Measurements from ENCODE around the gene GMPPA.
A peak's percentile ranks its signal among the peaks of the same experiment; 100 is the strongest.

Gene GMPPA

GRCh38 chr2:219540784-219541504 is 42.3 kb downstream of the GMPPA start:
- no peak overlapping the region for H3K27ac Mint-ChIP-seq
- H3K4me3 Mint-ChIP-seq, result no peak overlapping the region
- H3K27me3 Mint-ChIP-seq, result peaks cover 12% of the 10 kb centered on the region

GRCh38 chr2:219541611-219542180 is 43.0 kb downstream of the GMPPA start:
- peak overlapping the region; percentile 90 for H3K4me3 Mint-ChIP-seq
- peaks cover 26% of the 10 kb centered on the region for H3K4me1 Mint-ChIP-seq (ENCODE audit: low read depth)
- H3K27me3 Mint-ChIP-seq, result peaks cover 18% of the 10 kb centered on the region
- peaks cover 8% of the 10 kb centered on the region for H3K36me3 Mint-ChIP-seq (ENCODE audit: low read depth)
- no peak overlapping the region for H3K27ac Mint-ChIP-seq
- H3K9me3 Mint-ChIP-seq, result no peaks in the 10 kb centered on the region

More at GRCh38 chr2:219540784-219541504, 42.3 kb downstream of the GMPPA start:
- Mint-ChIP-seq H3K4me1 (ENCODE audit: low read depth) (peaks cover 26% of the 10 kb centered on the region), H3K9me3 (no peaks in the 10 kb centered on the region), H3K36me3 (ENCODE audit: low read depth) (peaks cover 8% of the 10 kb centered on the region)

DNA sequence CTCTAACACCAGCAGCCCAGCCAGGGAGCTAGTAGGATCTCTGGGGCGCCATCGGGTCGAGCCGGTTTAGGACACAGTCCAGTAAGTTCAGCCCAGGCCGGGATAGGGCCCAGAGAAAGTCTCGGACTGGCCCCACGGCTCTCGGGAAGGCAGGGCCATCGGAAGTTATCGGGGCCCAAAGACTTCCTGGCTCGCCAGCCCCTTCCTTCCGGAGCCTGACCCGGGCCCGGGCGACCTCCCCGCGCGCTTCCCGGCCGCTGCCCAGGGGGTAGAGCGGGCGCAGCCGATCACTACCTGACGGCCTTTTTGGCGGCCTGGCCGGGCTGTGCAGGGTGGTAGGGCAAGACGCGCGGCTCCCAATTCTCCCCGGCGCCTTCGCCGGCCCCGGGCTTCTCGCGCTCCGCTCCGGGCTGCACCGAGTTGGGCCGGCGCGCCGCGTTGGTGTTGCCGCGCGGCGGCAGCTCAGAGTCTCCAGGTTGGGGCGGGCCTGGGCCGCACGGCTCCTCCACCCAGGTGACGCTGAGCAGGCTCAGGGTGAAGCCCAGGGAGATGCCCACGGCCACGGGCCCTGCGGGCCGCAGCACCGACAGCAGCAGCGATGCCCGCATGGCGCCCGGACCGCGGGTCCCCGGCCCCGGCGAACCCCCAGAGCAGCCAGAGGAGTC is 44.4 kb downstream of the GMPPA start:
- Mint-ChIP-seq H3K4me1 (ENCODE audit: low read depth) (peaks cover 26% of the 10 kb centered on the region), H3K36me3 (ENCODE audit: low read depth) (peaks cover 8% of the 10 kb centered on the region), H3K9me3 (no peaks in the 10 kb centered on the region), H3K27ac (no peak overlapping the region), H3K4me3 (peak overlapping the region; percentile 90), H3K27me3 (peaks cover 22% of the 10 kb centered on the region)

DNA sequence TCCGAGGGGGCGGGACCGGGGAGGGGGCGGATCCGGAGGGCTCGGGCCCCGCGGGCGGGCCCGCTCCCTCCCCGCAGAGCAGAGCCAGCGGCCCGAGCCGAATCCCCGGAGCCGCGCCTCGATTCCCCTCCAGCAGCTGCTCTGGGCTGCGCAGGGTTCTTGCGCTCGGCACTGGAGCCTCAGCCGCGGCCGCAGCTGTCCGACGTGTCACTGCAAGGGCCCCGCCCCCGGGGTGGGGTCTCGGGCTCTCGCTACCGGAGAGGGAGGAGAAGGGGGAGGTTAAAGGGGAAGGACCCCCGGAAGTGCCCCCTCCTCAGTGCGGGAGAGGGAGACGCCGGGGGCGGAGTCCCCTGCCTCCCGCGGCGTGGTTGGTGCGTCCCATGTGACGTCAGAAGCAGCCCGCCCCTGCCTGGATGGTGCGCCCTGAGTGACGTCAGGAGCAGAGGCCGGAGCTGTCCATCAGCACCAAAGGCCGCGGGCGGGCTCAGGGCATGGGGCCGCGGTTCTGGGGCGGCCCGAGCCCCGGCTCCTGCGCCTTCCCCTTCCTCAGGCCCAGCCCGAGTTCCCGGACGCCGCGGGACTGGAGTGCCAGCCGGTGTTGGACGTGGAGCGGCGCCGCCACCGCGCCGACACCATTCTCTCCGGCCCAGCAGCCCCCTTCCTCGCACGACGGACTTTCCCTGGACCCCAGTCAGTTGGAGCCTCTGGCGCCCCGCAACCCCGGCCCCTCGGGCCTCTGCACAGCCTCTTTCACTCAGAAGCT is 45.1 kb downstream of the GMPPA start, which contains the start of the genes CHPF and TMEM198:
Gene CHPF (minus strand): TSS at position 214 of the 763 bp plus-strand sequence. CDS start 271 bp downstream, outside the sequence.
Gene TMEM198 (plus strand): TSS at position 433 of the 763 bp plus-strand sequence. CDS start 700 bp downstream, outside the sequence.
- Mint-ChIP-seq H3K4me1 (ENCODE audit: low read depth) (peaks cover 26% of the 10 kb centered on the region), H3K27ac (peak within 1 kb of the TSS; percentile 11), H3K36me3 (ENCODE audit: low read depth) (peaks cover 5% of the 10 kb centered on the region), H3K9me3 (no peaks in the 10 kb centered on the region), H3K4me3 (peak within 1 kb of the TSS; percentile 90), H3K27me3 (peaks cover 29% of the 10 kb centered on the region)

DNA sequence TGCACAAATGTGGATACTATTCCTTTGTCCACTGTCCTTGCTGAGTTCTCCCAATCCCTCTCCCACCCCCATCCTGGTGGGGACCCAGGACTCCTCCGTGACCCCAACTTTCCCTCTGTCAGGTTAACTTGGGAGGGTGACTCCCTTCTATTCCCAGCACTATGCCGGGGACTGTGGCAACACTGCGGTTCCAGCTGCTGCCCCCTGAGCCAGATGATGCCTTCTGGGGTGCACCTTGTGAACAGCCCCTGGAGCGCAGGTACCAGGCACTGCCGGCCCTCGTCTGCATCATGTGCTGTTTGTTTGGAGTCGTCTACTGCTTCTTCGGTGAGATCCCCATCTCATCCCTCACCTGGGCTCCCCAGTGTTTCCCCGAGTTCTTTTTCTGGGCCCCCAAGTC is 45.9 kb downstream of the GMPPA start:
- Mint-ChIP-seq H3K27ac (peak overlapping the region; percentile 11), H3K4me3 (peak overlapping the region; percentile 90), H3K9me3 (no peaks in the 10 kb centered on the region), H3K27me3 (peaks cover 33% of the 10 kb centered on the region), H3K36me3 (ENCODE audit: low read depth) (no peaks in the 10 kb centered on the region), H3K4me1 (ENCODE audit: low read depth) (peaks cover 26% of the 10 kb centered on the region)

GRCh38 chr2:219545295-219545942 is 46.7 kb downstream of the GMPPA start:
- no peak overlapping the region for H3K4me3 Mint-ChIP-seq

GRCh38 chr2:219545943-219546352 is 47.3 kb downstream of the GMPPA start:
- H3K9me3 Mint-ChIP-seq, result no peaks in the 10 kb centered on the region
- peaks cover 26% of the 10 kb centered on the region for H3K4me1 Mint-ChIP-seq (ENCODE audit: low read depth)
- no peak overlapping the region for H3K27ac Mint-ChIP-seq
- H3K4me3 Mint-ChIP-seq, result no peak overlapping the region
- H3K36me3 Mint-ChIP-seq (ENCODE audit: low read depth), result no peaks in the 10 kb centered on the region
- H3K27me3 Mint-ChIP-seq, result peaks cover 36% of the 10 kb centered on the region

More at GRCh38 chr2:219545295-219545942, 46.7 kb downstream of the GMPPA start:
- H3K9me3 Mint-ChIP-seq, result no peaks in the 10 kb centered on the region
- no peak overlapping the region for H3K27ac Mint-ChIP-seq
- H3K27me3 Mint-ChIP-seq, result peaks cover 33% of the 10 kb centered on the region
- no peaks in the 10 kb centered on the region for H3K36me3 Mint-ChIP-seq (ENCODE audit: low read depth)
- peaks cover 26% of the 10 kb centered on the region for H3K4me1 Mint-ChIP-seq (ENCODE audit: low read depth)

DNA sequence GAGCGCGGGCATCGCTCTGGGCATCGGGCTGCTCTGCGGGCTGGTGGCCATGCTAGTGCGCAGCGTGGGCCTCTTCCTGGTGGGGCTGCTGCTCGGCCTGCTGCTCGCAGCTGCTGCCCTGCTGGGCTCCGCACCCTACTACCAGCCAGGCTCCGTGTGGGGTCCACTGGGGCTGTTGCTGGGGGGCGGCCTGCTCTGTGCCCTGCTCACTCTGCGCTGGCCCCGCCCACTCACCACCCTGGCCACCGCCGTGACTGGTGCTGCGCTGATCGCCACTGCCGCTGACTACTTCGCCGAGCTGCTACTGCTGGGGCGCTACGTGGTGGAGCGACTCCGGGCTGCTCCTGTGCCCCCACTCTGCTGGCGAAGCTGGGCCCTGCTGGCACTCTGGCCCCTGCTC is 48.9 kb downstream of the GMPPA start:
- Mint-ChIP-seq H3K4me1 (ENCODE audit: low read depth) (peaks cover 18% of the 10 kb centered on the region), H3K36me3 (ENCODE audit: low read depth) (no peaks in the 10 kb centered on the region), H3K9me3 (no peaks in the 10 kb centered on the region), H3K27ac (no peak overlapping the region), H3K27me3 (peaks cover 42% of the 10 kb centered on the region), H3K4me3 (no peak overlapping the region)

DNA sequence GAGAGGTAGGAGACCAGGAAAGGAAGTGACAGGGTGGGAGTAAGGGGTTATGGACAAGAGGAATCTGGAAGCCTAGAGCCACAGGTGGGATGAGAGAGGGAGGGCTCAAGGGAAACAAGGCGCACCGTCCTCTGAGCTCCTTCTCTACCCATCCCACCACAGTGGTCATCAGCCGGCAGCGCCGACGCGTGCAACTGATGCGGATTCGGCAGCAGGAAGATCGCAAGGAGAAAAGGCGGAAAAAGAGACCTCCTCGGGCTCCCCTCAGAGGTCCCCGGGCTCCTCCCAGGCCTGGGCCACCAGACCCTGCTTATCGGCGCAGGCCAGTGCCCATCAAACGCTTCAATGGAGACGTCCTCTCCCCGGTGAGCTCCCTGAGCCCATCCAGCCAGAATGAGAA is 50.3 kb downstream of the GMPPA start:
- H3K27ac Mint-ChIP-seq, result no peak overlapping the region
- H3K4me3 Mint-ChIP-seq, result no peak overlapping the region
- no peaks in the 10 kb centered on the region for H3K9me3 Mint-ChIP-seq
- H3K36me3 Mint-ChIP-seq (ENCODE audit: low read depth), result no peaks in the 10 kb centered on the region
- H3K27me3 Mint-ChIP-seq, result peaks cover 51% of the 10 kb centered on the region
- peaks cover 15% of the 10 kb centered on the region for H3K4me1 Mint-ChIP-seq (ENCODE audit: low read depth)

DNA sequence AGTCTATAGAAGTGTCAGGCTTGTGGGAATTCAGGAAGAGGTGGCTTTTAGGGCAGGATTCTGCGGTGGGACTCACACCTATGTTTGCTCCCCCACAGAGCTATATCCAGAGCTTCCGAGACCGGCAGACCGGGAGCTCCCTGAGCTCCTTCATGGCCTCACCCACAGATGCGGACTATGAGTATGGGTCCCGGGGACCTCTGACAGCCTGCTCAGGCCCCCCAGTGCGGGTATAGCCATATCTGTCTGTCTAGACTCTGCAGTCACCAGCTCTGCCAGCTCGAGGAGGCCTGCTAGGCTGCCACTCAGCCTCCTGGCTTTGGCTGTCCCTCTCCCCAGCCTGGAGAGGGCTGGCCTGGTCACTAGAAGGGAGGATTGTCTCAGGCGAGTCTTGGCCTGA is 50.9 kb downstream of the GMPPA start:
- H3K9me3 Mint-ChIP-seq, result no peaks in the 10 kb centered on the region
- H3K36me3 Mint-ChIP-seq (ENCODE audit: low read depth), result no peaks in the 10 kb centered on the region
- no peak overlapping the region for H3K4me3 Mint-ChIP-seq
- H3K4me1 Mint-ChIP-seq (ENCODE audit: low read depth), result peaks cover 10% of the 10 kb centered on the region
- no peak overlapping the region for H3K27ac Mint-ChIP-seq
- H3K27me3 Mint-ChIP-seq, result peaks cover 52% of the 10 kb centered on the region

GRCh38 chr2:219551441-219552381 is 53.0 kb downstream of the GMPPA start:
- no peaks in the 10 kb centered on the region for H3K36me3 Mint-ChIP-seq (ENCODE audit: low read depth)
- peaks cover 6% of the 10 kb centered on the region for H3K4me1 Mint-ChIP-seq (ENCODE audit: low read depth)
- H3K4me3 Mint-ChIP-seq, result peak overlapping the region; percentile 53
- H3K27me3 Mint-ChIP-seq, result peaks cover 37% of the 10 kb centered on the region
- peak overlapping the region; percentile 21 for H3K27ac Mint-ChIP-seq
- H3K9me3 Mint-ChIP-seq, result no peaks in the 10 kb centered on the region

GRCh38 chr2:219552382-219553167 is 53.9 kb downstream of the GMPPA start:
- H3K4me3 Mint-ChIP-seq, result peak overlapping the region; percentile 53
- H3K36me3 Mint-ChIP-seq (ENCODE audit: low read depth), result no peaks in the 10 kb centered on the region
- no peaks in the 10 kb centered on the region for H3K9me3 Mint-ChIP-seq
- no peak overlapping the region for H3K27ac Mint-ChIP-seq
- peaks cover 33% of the 10 kb centered on the region for H3K27me3 Mint-ChIP-seq
- peaks cover 6% of the 10 kb centered on the region for H3K4me1 Mint-ChIP-seq (ENCODE audit: low read depth)

- H3K9me3 Mint-ChIP-seq, result no peaks in the 10 kb centered on the region
- peaks cover 6% of the 10 kb centered on the region for H3K4me1 Mint-ChIP-seq (ENCODE audit: low read depth)
- no peak overlapping the region for H3K4me3 Mint-ChIP-seq
- peaks cover 32% of the 10 kb centered on the region for H3K27me3 Mint-ChIP-seq
- no peak overlapping the region for H3K27ac Mint-ChIP-seq
- no peaks in the 10 kb centered on the region for H3K36me3 Mint-ChIP-seq (ENCODE audit: low read depth)
These were observed 54.4 kb downstream of the GMPPA start for GRCh38 chr2:219553168-219553417.
